IMR-90 (cell line): ENCODE data around the gene DYNC2H1. TPM values are rescaled to one million over a fixed set of nuclear protein-coding genes. Genes with fewer than 3 reads are reported as not detected.

ENCODE experiments used
- ATAC-seq: fragments of 200-7000 bp; cut with Tn5 transposase; 2 replicates; pipeline ENCODE4 v1.9.1; 2020; ENCODE audit warnings: low read depth, mild to moderate bottlenecking, moderate library complexity
- BruUV-seq: library from RNA; stranded (reverse); fragments of 400-500 nt; replicated peaks from 2 replicates; lab custom pipeline; 2021; lab: Mats Ljungman, UMichigan
- CTCF ChIA-PET: fragments of 300-600 bp; formaldehyde crosslinking; extraction: SDS; loops from one replicate; lab custom pipeline; 2021; ENCODE audit warnings: antibody characterized with exemption; lab: Yijun Ruan, JAX
- POLR2A ChIA-PET: fragments of 300-600 bp; sonication (Branson Sonifier 250); formaldehyde crosslinking; loops from one replicate; lab custom pipeline; 2022; ENCODE audit warnings: antibody characterized with exemption; ENCODE audit not compliant: unreplicated experiment; lab: Charles Lee
- DNase-seq: peaks from one replicate; pipeline ENCODE4 v3.0.0; 2013
- H2AFZ ChIP-seq: replicated peaks from 2 replicates; pipeline ENCODE3; 2013; ENCODE audit warnings: low read length, mild to moderate bottlenecking; ENCODE audit not compliant: poor library complexity
- H2AK5ac ChIP-seq: 2 replicates; pipeline ENCODE4 v1.6.1; 2013; ENCODE audit warnings: low read depth, low read length, inconsistent platforms
- H2AK9ac ChIP-seq: replicated peaks from 2 replicates; pipeline ENCODE3; 2013; ENCODE audit warnings: mild to moderate bottlenecking, low read depth, low read length, moderate library complexity; ENCODE audit not compliant: poor library complexity
- H2BK120ac ChIP-seq: 2 replicates; pipeline ENCODE4 v1.6.1; 2013; ENCODE audit warnings: low read depth, low read length, inconsistent platforms
- H2BK15ac ChIP-seq: 3 replicates; pipeline ENCODE4 v1.6.1; 2013; ENCODE audit warnings: low read depth, low read length, inconsistent platforms
- H2BK20ac ChIP-seq: 2 replicates; pipeline ENCODE4 v1.6.1; 2013; ENCODE audit warnings: low read depth, mild to moderate bottlenecking, inconsistent platforms, low read length, moderate library complexity
- H2BK5ac ChIP-seq: 2 replicates; pipeline ENCODE4 v1.6.1; 2013; ENCODE audit warnings: mild to moderate bottlenecking, low read depth, low read length, inconsistent platforms; ENCODE audit not compliant: poor library complexity, severe bottlenecking
- H3K14ac ChIP-seq: replicated peaks from 2 replicates; pipeline ENCODE4 v1.6.1; 2013; ENCODE audit warnings: low read depth, low read length, inconsistent platforms
- H3K18ac ChIP-seq: 2 replicates; pipeline ENCODE4 v1.6.1; 2013; ENCODE audit warnings: low read depth, low read length, control low read depth
- H3K23ac ChIP-seq: 2 replicates; pipeline ENCODE4 v1.6.1; 2013; ENCODE audit warnings: low read depth, low read length, inconsistent platforms
- H3K27ac ChIP-seq: 2 replicates; pipeline ENCODE4 v1.5.1; 2013; ENCODE audit warnings: mild to moderate bottlenecking, control low read depth, low read length; ENCODE audit not compliant: insufficient read depth
- H3K27me3 ChIP-seq: 2 replicates; pipeline ENCODE4 v1.6.1; 2013; ENCODE audit warnings: low read length; ENCODE audit not compliant: control insufficient read depth, insufficient read depth
- H3K36me3 ChIP-seq: 2 replicates; pipeline ENCODE4 v1.6.1; 2013; ENCODE audit warnings: low read length, mixed read lengths; ENCODE audit not compliant: control insufficient read depth, insufficient read depth
- H3K4ac ChIP-seq: 2 replicates; pipeline ENCODE4 v1.6.1; 2013; ENCODE audit warnings: low read depth, low read length, inconsistent platforms
- H3K4me1 ChIP-seq: 2 replicates; pipeline ENCODE4 v1.6.1; 2013; ENCODE audit warnings: low read length, mixed read lengths; ENCODE audit not compliant: control insufficient read depth, insufficient read depth
- H3K4me2 ChIP-seq: 2 replicates; pipeline ENCODE4 v1.6.1; 2013; ENCODE audit warnings: low read depth, mild to moderate bottlenecking, control low read depth, low read length, moderate library complexity
- H3K4me3 ChIP-seq: 2 replicates; pipeline ENCODE4 v1.5.1; 2013; ENCODE audit warnings: low read depth, mild to moderate bottlenecking, control low read depth, low read length, moderate library complexity; ENCODE audit not compliant: insufficient read depth
- H3K56ac ChIP-seq: 2 replicates; pipeline ENCODE4 v1.6.1; 2013; ENCODE audit warnings: low read length, inconsistent platforms; ENCODE audit not compliant: insufficient read depth; ENCODE audit errors: extremely low read depth
- H3K79me1 ChIP-seq, 2 experiments: 2 replicates each; pipeline ENCODE4 v1.6.1; 2013; ENCODE audit warnings: low read length in 2 of 2, inconsistent platforms in 1 of 2, low read depth in 1 of 2
- H3K9ac ChIP-seq: 2 replicates; pipeline ENCODE4 v1.6.1; 2013; ENCODE audit warnings: low read depth, low read length, control low read depth
- H3K9me1 ChIP-seq: 2 replicates; pipeline ENCODE4 v1.6.1; 2013; ENCODE audit warnings: low read length, inconsistent platforms; ENCODE audit not compliant: insufficient read depth
- H3K9me3 ChIP-seq: 2 replicates; pipeline ENCODE4 v1.6.1; 2013; ENCODE audit warnings: low read length; ENCODE audit not compliant: control insufficient read depth, insufficient read depth
- H4K20me1 ChIP-seq: 2 replicates; pipeline ENCODE4 v1.6.1; 2013; ENCODE audit warnings: low read length, inconsistent platforms; ENCODE audit not compliant: insufficient read depth
- H4K5ac ChIP-seq: 2 replicates; pipeline ENCODE4 v1.6.1; 2013; ENCODE audit warnings: mild to moderate bottlenecking, low read depth, low read length, control low read depth
- H4K8ac ChIP-seq, 2 experiments: 2 replicates each; pipeline ENCODE4 v1.6.1; 2013; ENCODE audit warnings: low read depth in 2 of 2, low read length in 2 of 2, control low read depth in 1 of 2, inconsistent platforms in 1 of 2
- H4K91ac ChIP-seq: 2 replicates; pipeline ENCODE4 v1.6.1; 2013; ENCODE audit warnings: low read depth, low read length, inconsistent platforms; ENCODE audit not compliant: insufficient read depth
- MAFK ChIP-seq: IDR thresholded peaks from 2 replicates; pipeline ENCODE4 v1.6.1; 2012; ENCODE audit warnings: low read depth, low read length, improper control_type of control experiment
- NFE2L2 ChIP-seq: fragments of 150-350 bp; IDR thresholded peaks from 2 replicates; pipeline ENCODE4 v1.6.1; 2016; ENCODE audit warnings: low read depth, mild to moderate bottlenecking, low read length
- RAD21 ChIP-seq: IDR thresholded peaks from 2 replicates; pipeline ENCODE4 v1.6.1; 2012; ENCODE audit warnings: low read length, improper control_type of control experiment
- dilution Hi-C: fragments of 300-500 bp; cut with HindIII; formaldehyde crosslinking; loops from one replicate; pipeline ENCODE4 v1.14.3; 2018; ENCODE audit warnings: low sequenced_read_pairs; ENCODE audit not compliant: unreplicated experiment
- in situ Hi-C: fragments of 300-500 bp; cut with MboI; formaldehyde crosslinking; loops from 3 replicates; pipeline ENCODE4 v1.14.3; 2019; ENCODE audit warnings: low sequenced_read_pairs, inconsistent platforms, mixed read lengths
- intact Hi-C: fragments of 100-400 bp; cut with micrococcal nuclease; formaldehyde crosslinking; loops from 2 replicates; pipeline ENCODE4 v1.10.0; 2022
- polyA plus RNA-seq, 3 experiments: library from polyadenylated mRNA; depleted of rRNA; stranded (reverse); fragments of >200 nt; gene quantifications; 2 replicates each; pipeline ENCODE4 v1.2.3, GENCODE V29; 2012; ENCODE audit warnings: low replicate concordance in 1 of 3
- total RNA-seq: library from RNA; depleted of rRNA; stranded (reverse); fragments of >200 nt; gene quantifications from 2 replicates; pipeline ENCODE4 v1.2.3, GENCODE V29; 2012

The DYNC2H1 gene
- total and polyA plus RNA-seq, 2 of the 4 experiments (the other 2 are of a cell fraction): 5.7 to 21.0 TPM

- no TSS peak for BruUV-seq
- no peak overlapping the region for H3K4me3 ChIP-seq
- no peaks in the 10 kb centered on the region for H3K27me3 ChIP-seq
- intact Hi-C loops: no loop called here
- H3K36me3 ChIP-seq: peaks cover 2% of the 10 kb centered on the region
- H3K4me2 ChIP-seq: no peak overlapping the region
- in situ Hi-C loops: no loop called here
- no peak overlapping the region for H2BK120ac ChIP-seq
- no peak overlapping the region for H3K18ac ChIP-seq
- ChIA-PET CTCF (no interaction called here), POLR2A (no interaction called here)
- DNase-seq: no peak
- no peaks in the 10 kb centered on the region for H3K9me1 ChIP-seq
- H2BK20ac ChIP-seq: no peak overlapping the region
- H3K9me3 ChIP-seq: no peaks in the 10 kb centered on the region
- no peak overlapping the region for H2AK5ac ChIP-seq
- H4K20me1 ChIP-seq: no peaks in the 10 kb centered on the region
- ATAC-seq: no peak
- no peaks in the 10 kb centered on the region for H3K4me1 ChIP-seq
- H4K8ac ChIP-seq: no peak overlapping the region
- H4K5ac ChIP-seq: no peak overlapping the region
- dilution Hi-C loops: no loop called here
- H2BK5ac ChIP-seq: no peak overlapping the region
- no peak overlapping the region for H3K27ac ChIP-seq
- no peak overlapping the region for H3K9ac ChIP-seq
- H3K14ac ChIP-seq: no peak overlapping the region
- TF ChIP-seq NFE2L2 (no peak), MAFK (peak; percentile 43), RAD21 (no peak)
- H3K4ac ChIP-seq: no peak overlapping the region
- no peak overlapping the region for H2AFZ ChIP-seq
- no peak overlapping the region for H3K56ac ChIP-seq
- no peak overlapping the region for H3K23ac ChIP-seq
- no peaks in the 10 kb centered on the region for H3K79me1 ChIP-seq
- H4K91ac ChIP-seq: no peak overlapping the region
- no peak overlapping the region for H2AK9ac ChIP-seq
- no peak overlapping the region for H2BK15ac ChIP-seq
Measured at GRCh38 chr11:103254123-103254522, 144.9 kb downstream of the DYNC2H1 start.
